ENCODE results near the gene CDH9. TPM values are rescaled to one million over a fixed set of nuclear protein-coding genes. Genes with fewer than 3 reads are reported as not detected.
A peak's percentile ranks its signal among the peaks of the same experiment; 100 is the strongest.

The CDH9 gene
- total RNA-seq, 1 donor = not detected

- no peak overlapping the region for H3K4me3 ChIP-seq (ENCODE audit: low read depth, low read length)
- DNase-seq (ENCODE audit: low read depth) = no peak
- no peak for TF ChIP-seq CTCF (IDR thresholded peaks at IDR 0.05; ENCODE audit: insufficient read depth, low read length)
These were observed 3.0 kb upstream of the CDH9 start for GRCh38 chr5:27041372-27041771.

DNA sequence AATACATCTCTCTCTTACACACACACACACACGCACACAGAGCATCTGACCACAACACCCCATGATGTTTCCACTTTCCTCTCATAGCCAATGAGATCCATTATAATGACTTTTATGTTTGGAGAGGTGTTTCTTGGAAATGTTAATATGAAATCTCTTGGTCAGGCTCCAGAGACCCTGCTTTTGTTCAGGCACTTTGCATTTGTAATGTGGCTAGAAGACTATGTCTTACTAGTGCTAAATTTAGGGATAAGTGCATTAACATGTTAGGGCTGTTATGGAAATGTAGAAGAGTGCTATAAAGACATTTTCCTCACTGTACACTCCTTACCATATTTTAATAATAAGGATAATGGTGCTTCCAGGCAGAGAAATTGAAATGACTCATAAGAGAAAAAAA, 3.8 kb downstream of the CDH9 start:
- no peak for DNase-seq (ENCODE audit: low read depth)
- no peak for TF ChIP-seq CTCF (IDR thresholded peaks at IDR 0.05; ENCODE audit: insufficient read depth, low read length)
- no peak overlapping the region for H3K4me3 ChIP-seq (ENCODE audit: low read depth, low read length)

DNA sequence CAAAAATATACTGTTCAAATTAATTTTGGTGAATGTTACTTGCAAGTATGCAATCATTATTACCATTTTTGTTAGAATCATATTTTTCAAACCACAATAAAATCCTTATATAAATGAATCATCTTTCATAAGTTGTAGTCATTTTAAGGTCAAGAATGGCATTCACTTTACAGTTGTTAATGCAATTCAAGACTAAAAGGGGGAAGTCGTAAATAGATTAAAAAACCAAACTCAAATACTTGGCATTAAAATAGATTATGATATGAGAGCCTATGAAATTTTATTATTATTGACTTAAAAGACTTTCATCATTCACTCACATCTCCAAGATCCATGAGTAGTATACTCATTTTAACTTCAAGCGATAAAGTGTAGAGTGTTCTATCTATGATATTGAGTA, 11.6 kb downstream of the CDH9 start:
- no peak for TF ChIP-seq CTCF (IDR thresholded peaks at IDR 0.05; ENCODE audit: insufficient read depth, low read length)
- no peak for DNase-seq (ENCODE audit: low read depth)
- H3K4me3 ChIP-seq (ENCODE audit: low read depth, low read length) = no peak overlapping the region

- no peak for DNase-seq (ENCODE audit: low read depth)
- no peak for TF ChIP-seq CTCF (IDR thresholded peaks at IDR 0.05; ENCODE audit: insufficient read depth, low read length)
- no peak overlapping the region for H3K4me3 ChIP-seq (ENCODE audit: low read depth, low read length)
These were observed 12.3 kb downstream of the CDH9 start for GRCh38 chr5:27026063-27026462.

DNA sequence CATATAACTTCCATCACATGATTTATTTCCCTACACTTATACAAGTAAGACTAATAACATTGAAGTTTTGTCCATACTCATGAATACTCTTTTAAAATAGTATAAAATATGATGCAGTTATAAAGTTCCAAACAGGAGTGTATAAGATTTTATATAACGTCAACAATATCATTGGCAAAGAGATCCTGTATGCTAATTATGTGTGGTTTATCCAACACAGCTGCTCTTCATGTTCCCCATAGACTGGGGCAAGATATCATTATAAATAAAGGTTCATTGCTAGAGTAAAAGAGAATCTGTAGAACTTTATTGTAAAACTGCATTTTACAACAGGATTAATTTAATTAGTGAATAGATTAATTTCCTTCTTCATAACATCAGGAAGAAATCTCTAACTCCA, 16.9 kb downstream of the CDH9 start:
- no peak for DNase-seq (ENCODE audit: low read depth)
- TF ChIP-seq CTCF (IDR thresholded peaks at IDR 0.05; ENCODE audit: insufficient read depth, low read length) = no peak

DNA sequence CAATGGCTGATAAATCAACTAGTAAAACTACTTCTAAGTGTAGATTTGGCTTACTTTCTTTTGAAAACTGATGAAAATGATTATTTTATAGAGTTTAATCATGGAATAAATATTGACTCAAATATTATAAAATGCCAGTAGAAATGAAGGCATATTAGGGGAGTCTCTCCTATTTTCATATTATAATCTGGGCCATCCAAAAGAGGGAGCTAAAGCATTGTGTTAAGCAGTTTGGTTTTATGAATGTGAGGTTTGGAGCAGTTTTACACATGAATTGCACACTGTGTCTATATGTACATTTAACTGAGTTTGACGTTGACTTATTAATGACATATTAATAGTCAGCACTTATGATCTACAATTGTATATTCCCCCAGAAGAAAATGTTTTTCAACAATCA, 17.4 kb downstream of the CDH9 start:
- peak; percentile 28 for DNase-seq (ENCODE audit: low read depth)
- H3K4me3 ChIP-seq (ENCODE audit: low read depth, low read length) = no peak overlapping the region
- no peak for TF ChIP-seq CTCF (IDR thresholded peaks at IDR 0.05; ENCODE audit: insufficient read depth, low read length)

More for the DNA sequence above, 16.9 kb downstream of the CDH9 start:
- no peak overlapping the region for H3K4me3 ChIP-seq (ENCODE audit: low read depth, low read length)

GRCh38 chr5:27015758-27016157, 22.6 kb downstream of the CDH9 start:
- DNase-seq (ENCODE audit: low read depth) = no peak
- H3K4me3 ChIP-seq (ENCODE audit: low read depth, low read length) = no peak overlapping the region
- TF ChIP-seq CTCF (IDR thresholded peaks at IDR 0.05; ENCODE audit: insufficient read depth, low read length) = no peak

Data from fibroblast of the aortic adventitia (primary cell).